ENCODE measurements around the gene MAP3K5.

The MAP3K5 gene

DNA sequence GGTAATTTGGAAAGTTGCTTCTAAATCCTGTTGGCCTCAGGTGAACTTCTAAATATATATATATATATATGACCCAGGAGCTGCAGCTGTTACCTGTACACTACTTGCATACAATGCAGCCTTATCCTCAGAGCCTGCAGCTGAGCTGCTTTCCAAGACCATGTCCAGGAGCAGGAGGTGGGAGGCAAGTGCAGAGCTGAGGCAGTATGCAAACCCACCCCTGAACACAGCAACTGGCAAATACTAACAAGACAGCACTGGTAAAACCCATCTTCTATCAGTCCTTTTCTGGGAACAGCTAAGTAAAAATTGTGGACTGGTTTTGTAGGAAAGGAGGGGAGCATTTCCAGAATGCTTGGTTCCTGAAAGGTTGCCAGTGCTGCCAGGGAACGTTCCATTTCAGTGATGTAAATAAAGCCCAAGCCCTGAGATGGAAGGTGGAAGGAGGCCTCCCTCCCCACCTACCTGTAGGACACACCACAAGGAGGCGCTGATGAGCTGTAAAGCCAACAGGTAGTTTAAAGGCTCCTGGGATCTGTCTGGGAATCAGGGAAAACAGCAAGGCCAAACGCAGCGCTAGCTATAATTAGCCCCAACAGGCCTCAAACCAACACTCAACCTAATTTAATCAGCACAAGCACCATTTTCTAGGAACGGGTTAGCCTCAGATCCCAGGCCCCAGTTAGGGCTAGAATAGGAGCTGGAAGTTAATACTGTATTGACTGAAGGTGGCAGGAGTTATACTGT, 148.3 kb downstream of the MAP3K5 start:
- Histone ChIP-seq H3K27ac (ENCODE audit: low read length) (no peak overlapping the region), H3K27me3 (ENCODE audit: control insufficient read depth, insufficient read depth, low read length) (no peaks in the 10 kb centered on the region)

GRCh38 chr6:136641873-136642465, 150.3 kb downstream of the MAP3K5 start:
- Histone ChIP-seq H3K36me3 (ENCODE audit: control insufficient read depth, low read depth, low read length) (no peaks in the 10 kb centered on the region), H3K9me3 (ENCODE audit: control insufficient read depth, low read depth, low read length) (no peaks in the 10 kb centered on the region), H3K4me1 (ENCODE audit: control insufficient read depth, low read depth, low read length) (peaks cover 6% of the 10 kb centered on the region), H3K27ac (ENCODE audit: low read length) (no peak overlapping the region), H3K4me3 (ENCODE audit: low read length) (no peak overlapping the region), H3K9ac (ENCODE audit: low read length) (no peak overlapping the region), H3K27me3 (ENCODE audit: control insufficient read depth, insufficient read depth, low read length) (no peaks in the 10 kb centered on the region)

More for the DNA sequence above, 148.3 kb downstream of the MAP3K5 start:
- H3K36me3 ChIP-seq (ENCODE audit: control insufficient read depth, low read depth, low read length), result no peaks in the 10 kb centered on the region
- peaks cover 6% of the 10 kb centered on the region for H3K4me1 ChIP-seq (ENCODE audit: control insufficient read depth, low read depth, low read length)
- no peak overlapping the region for H3K4me3 ChIP-seq (ENCODE audit: low read length)
- no peak overlapping the region for H3K9ac ChIP-seq (ENCODE audit: low read length)
- no peaks in the 10 kb centered on the region for H3K9me3 ChIP-seq (ENCODE audit: control insufficient read depth, low read depth, low read length)

- Histone ChIP-seq H3K27ac (ENCODE audit: low read length) (no peak overlapping the region), H3K36me3 (ENCODE audit: control insufficient read depth, low read depth, low read length) (no peaks in the 10 kb centered on the region)
Measured at GRCh38 chr6:136641166-136641565, 151.1 kb downstream of the MAP3K5 start.

DNA sequence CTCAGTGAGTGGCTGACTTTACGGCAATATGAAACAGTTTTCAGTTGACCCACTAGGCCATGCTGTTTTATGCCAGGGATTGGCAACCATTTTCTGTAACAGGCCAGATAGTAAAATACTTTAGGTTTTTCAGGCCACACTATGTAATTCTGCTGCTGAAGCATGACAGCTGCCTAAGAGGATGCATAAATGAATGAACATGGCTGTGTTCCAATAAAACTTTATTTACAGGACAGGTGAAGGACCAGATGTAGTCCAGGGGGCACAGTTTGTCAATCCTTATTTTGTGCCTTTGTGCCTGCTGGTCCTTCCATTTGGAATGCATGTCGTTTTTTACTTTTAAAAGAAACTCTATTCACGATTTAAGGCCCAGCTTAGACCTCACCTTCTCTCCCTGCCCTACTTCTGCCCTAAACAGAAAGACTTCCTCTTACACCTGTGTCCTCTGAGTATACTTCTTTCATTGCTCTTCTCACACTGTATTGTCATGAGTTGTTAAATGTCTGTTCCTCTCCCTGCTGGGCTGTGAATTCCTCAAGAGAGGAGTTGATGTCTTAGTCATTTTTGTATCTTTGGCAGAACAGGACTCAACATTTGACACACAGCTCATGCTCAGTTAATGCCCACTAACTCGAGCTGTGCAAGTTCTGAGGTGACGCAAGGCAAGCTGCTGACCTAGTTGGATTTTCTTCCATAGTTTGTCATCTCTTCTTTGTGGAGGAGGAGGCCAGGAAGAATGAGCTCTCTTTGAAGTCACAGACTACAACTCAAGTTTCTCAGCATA, 152.0 kb downstream of the MAP3K5 start:
- H3K36me3 ChIP-seq (ENCODE audit: control insufficient read depth, low read depth, low read length), result no peaks in the 10 kb centered on the region
- H3K27me3 ChIP-seq (ENCODE audit: control insufficient read depth, insufficient read depth, low read length), result no peaks in the 10 kb centered on the region
- H3K9ac ChIP-seq (ENCODE audit: low read length), result no peak overlapping the region
- H3K4me3 ChIP-seq (ENCODE audit: low read length), result no peak overlapping the region
- H3K27ac ChIP-seq (ENCODE audit: low read length), result no peak overlapping the region
- no peaks in the 10 kb centered on the region for H3K9me3 ChIP-seq (ENCODE audit: control insufficient read depth, low read depth, low read length)
- H3K4me1 ChIP-seq (ENCODE audit: control insufficient read depth, low read depth, low read length), result peaks cover 6% of the 10 kb centered on the region

More at GRCh38 chr6:136641166-136641565, 151.1 kb downstream of the MAP3K5 start:
- H3K9me3 ChIP-seq (ENCODE audit: control insufficient read depth, low read depth, low read length), result no peaks in the 10 kb centered on the region
- no peak overlapping the region for H3K4me3 ChIP-seq (ENCODE audit: low read length)
- H3K4me1 ChIP-seq (ENCODE audit: control insufficient read depth, low read depth, low read length), result peaks cover 6% of the 10 kb centered on the region
- no peaks in the 10 kb centered on the region for H3K27me3 ChIP-seq (ENCODE audit: control insufficient read depth, insufficient read depth, low read length)
- no peak overlapping the region for H3K9ac ChIP-seq (ENCODE audit: low read length)

DNA sequence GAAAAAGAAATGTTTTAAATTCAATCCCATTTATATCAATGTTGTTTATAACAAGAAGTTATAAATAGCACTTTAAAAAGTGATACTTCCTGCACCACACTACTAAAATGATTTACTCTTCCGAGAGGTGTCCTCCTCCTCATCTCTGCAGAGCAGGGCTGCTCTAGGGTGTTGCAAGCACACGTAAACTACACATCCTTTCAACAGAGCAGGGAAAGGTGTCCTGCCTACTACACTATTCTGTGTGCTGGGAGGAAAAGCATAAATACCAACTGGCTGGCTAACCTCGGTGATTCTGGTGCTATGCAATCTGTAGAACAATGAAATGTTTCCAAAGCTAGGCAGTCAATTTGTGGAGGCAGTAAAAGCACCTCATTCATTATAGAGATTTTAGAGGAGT, 152.6 kb downstream of the MAP3K5 start:
- H3K27ac ChIP-seq (ENCODE audit: low read length), result no peak overlapping the region
- no peaks in the 10 kb centered on the region for H3K9me3 ChIP-seq (ENCODE audit: control insufficient read depth, low read depth, low read length)
- H3K36me3 ChIP-seq (ENCODE audit: control insufficient read depth, low read depth, low read length), result no peaks in the 10 kb centered on the region
- H3K4me3 ChIP-seq (ENCODE audit: low read length), result no peak overlapping the region
- no peaks in the 10 kb centered on the region for H3K27me3 ChIP-seq (ENCODE audit: control insufficient read depth, insufficient read depth, low read length)
- H3K4me1 ChIP-seq (ENCODE audit: control insufficient read depth, low read depth, low read length), result peaks cover 6% of the 10 kb centered on the region
- H3K9ac ChIP-seq (ENCODE audit: low read length), result no peak overlapping the region

GRCh38 chr6:136635615-136636014, 156.7 kb downstream of the MAP3K5 start:
- Histone ChIP-seq H3K9ac (ENCODE audit: low read length) (no peak overlapping the region), H3K36me3 (ENCODE audit: control insufficient read depth, low read depth, low read length) (no peaks in the 10 kb centered on the region)

GRCh38 chr6:136633355-136633754, 158.9 kb downstream of the MAP3K5 start:
- H3K36me3 ChIP-seq (ENCODE audit: control insufficient read depth, low read depth, low read length), result no peaks in the 10 kb centered on the region
- no peaks in the 10 kb centered on the region for H3K9me3 ChIP-seq (ENCODE audit: control insufficient read depth, low read depth, low read length)
- H3K27me3 ChIP-seq (ENCODE audit: control insufficient read depth, insufficient read depth, low read length), result no peaks in the 10 kb centered on the region

More at GRCh38 chr6:136635615-136636014, 156.7 kb downstream of the MAP3K5 start:
- H3K27me3 ChIP-seq (ENCODE audit: control insufficient read depth, insufficient read depth, low read length), result no peaks in the 10 kb centered on the region
- peaks cover 6% of the 10 kb centered on the region for H3K4me1 ChIP-seq (ENCODE audit: control insufficient read depth, low read depth, low read length)
- H3K9me3 ChIP-seq (ENCODE audit: control insufficient read depth, low read depth, low read length), result no peaks in the 10 kb centered on the region
- no peak overlapping the region for H3K27ac ChIP-seq (ENCODE audit: low read length)
- no peak overlapping the region for H3K4me3 ChIP-seq (ENCODE audit: low read length)

DNA sequence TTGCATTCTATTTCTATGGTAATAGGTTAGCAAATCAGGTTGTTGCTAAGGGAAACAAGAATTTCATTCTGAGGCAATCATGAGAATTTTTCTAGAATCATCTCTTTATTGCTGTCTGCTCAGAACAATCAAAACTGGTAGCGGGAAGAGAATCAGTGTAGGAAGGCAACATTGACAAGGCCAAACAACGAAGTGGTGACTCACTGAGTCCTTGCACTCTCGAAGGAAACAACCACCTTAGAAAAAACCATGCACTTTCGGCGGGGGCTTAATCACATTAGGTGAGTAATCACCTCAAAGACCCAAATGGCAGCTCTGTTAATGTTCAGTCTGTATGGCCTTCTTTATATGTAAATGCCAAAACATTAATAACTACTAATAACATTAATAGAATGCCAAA, 163.3 kb downstream of the MAP3K5 start:
- H3K27me3 ChIP-seq (ENCODE audit: control insufficient read depth, insufficient read depth, low read length), result no peaks in the 10 kb centered on the region
- no peaks in the 10 kb centered on the region for H3K36me3 ChIP-seq (ENCODE audit: control insufficient read depth, low read depth, low read length)
- no peak overlapping the region for H3K27ac ChIP-seq (ENCODE audit: low read length)

More at GRCh38 chr6:136633355-136633754, 158.9 kb downstream of the MAP3K5 start:
- no peaks in the 10 kb centered on the region for H3K4me1 ChIP-seq (ENCODE audit: control insufficient read depth, low read depth, low read length)
- no peak overlapping the region for H3K27ac ChIP-seq (ENCODE audit: low read length)
- no peak overlapping the region for H3K4me3 ChIP-seq (ENCODE audit: low read length)
- H3K9ac ChIP-seq (ENCODE audit: low read length), result no peak overlapping the region

DNA sequence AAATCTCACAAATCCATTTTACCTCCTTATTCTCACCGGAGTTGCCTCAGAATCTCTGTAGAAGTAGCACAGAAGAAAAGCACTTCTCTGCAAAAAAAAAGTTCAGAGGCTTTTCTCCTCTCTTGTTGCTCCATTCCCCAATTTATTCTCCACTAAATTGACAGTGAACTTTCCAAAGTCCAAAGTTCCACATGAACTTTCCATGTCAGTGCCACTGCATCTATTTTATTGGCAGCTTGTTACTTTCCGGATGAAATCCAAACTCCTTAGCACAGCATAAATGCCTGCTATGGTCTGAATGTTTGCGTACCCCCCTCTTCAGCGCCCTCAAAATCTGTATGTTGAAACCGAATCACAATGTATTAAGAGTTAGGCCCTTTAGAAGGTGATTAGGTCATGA, 165.1 kb downstream of the MAP3K5 start:
- H3K36me3 ChIP-seq (ENCODE audit: control insufficient read depth, low read depth, low read length), result no peaks in the 10 kb centered on the region
- H3K4me1 ChIP-seq (ENCODE audit: control insufficient read depth, low read depth, low read length), result no peaks in the 10 kb centered on the region
- no peak overlapping the region for H3K27ac ChIP-seq (ENCODE audit: low read length)
- H3K4me3 ChIP-seq (ENCODE audit: low read length), result no peak overlapping the region
- H3K9ac ChIP-seq (ENCODE audit: low read length), result no peak overlapping the region
- no peaks in the 10 kb centered on the region for H3K27me3 ChIP-seq (ENCODE audit: control insufficient read depth, insufficient read depth, low read length)
- H3K9me3 ChIP-seq (ENCODE audit: control insufficient read depth, low read depth, low read length), result no peaks in the 10 kb centered on the region

More for the DNA sequence above, 163.3 kb downstream of the MAP3K5 start:
- H3K4me1 ChIP-seq (ENCODE audit: control insufficient read depth, low read depth, low read length), result no peaks in the 10 kb centered on the region
- no peaks in the 10 kb centered on the region for H3K9me3 ChIP-seq (ENCODE audit: control insufficient read depth, low read depth, low read length)
- no peak overlapping the region for H3K9ac ChIP-seq (ENCODE audit: low read length)
- no peak overlapping the region for H3K4me3 ChIP-seq (ENCODE audit: low read length)

DNA sequence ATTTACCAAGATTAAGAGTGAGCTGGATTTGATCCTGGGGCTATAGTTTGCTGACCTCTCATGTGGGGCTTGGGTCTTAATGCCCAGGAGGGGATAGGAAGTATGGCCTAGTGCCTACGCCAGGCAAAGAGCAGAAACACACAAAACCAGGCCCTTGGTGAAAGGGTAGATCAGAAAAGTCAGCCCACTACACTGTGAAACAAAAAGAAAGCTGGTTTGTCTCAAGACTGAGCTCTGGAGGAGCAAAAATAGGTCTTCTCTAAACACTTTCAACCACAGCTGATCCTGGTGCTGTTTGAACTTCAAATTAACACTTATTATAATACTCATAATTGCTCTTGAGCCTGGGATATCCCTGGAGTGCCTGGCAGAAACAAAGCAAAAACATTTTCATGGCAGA, 167.0 kb downstream of the MAP3K5 start:
- no peaks in the 10 kb centered on the region for H3K36me3 ChIP-seq (ENCODE audit: control insufficient read depth, low read depth, low read length)
- H3K4me3 ChIP-seq (ENCODE audit: low read length), result no peak overlapping the region
- no peak overlapping the region for H3K27ac ChIP-seq (ENCODE audit: low read length)
- no peaks in the 10 kb centered on the region for H3K27me3 ChIP-seq (ENCODE audit: control insufficient read depth, insufficient read depth, low read length)
- no peak overlapping the region for H3K9ac ChIP-seq (ENCODE audit: low read length)
- H3K9me3 ChIP-seq (ENCODE audit: control insufficient read depth, low read depth, low read length), result no peaks in the 10 kb centered on the region
- no peaks in the 10 kb centered on the region for H3K4me1 ChIP-seq (ENCODE audit: control insufficient read depth, low read depth, low read length)

GRCh38 chr6:136624347-136624746, 167.9 kb downstream of the MAP3K5 start:
- Histone ChIP-seq H3K9me3 (ENCODE audit: control insufficient read depth, low read depth, low read length) (no peaks in the 10 kb centered on the region), H3K36me3 (ENCODE audit: control insufficient read depth, low read depth, low read length) (no peaks in the 10 kb centered on the region), H3K27ac (ENCODE audit: low read length) (no peak overlapping the region), H3K4me3 (ENCODE audit: low read length) (no peak overlapping the region), H3K27me3 (ENCODE audit: control insufficient read depth, insufficient read depth, low read length) (no peaks in the 10 kb centered on the region), H3K9ac (ENCODE audit: low read length) (no peak overlapping the region), H3K4me1 (ENCODE audit: control insufficient read depth, low read depth, low read length) (no peaks in the 10 kb centered on the region)

Measured in iPS-18a (cell line).